PC-9 (cell line): ENCODE measurements around the gene DOCK11. TPM values are rescaled to one million over a fixed set of nuclear protein-coding genes. Genes with fewer than 3 reads are reported as not detected.

Experiments used
- BruUV-seq: library from RNA; stranded (reverse); fragments of 400-500 nt; replicated peaks from 2 replicates; lab custom pipeline; 2021; lab: Mats Ljungman, UMichigan
- CTCF ChIA-PET: fragments of 300-600 bp; sonication (Branson Sonifier 250); formaldehyde crosslinking; loops from one replicate; lab custom pipeline; 2022; ENCODE audit warnings: antibody characterized with exemption; lab: Charles Lee
- POLR2A ChIA-PET: fragments of 300-600 bp; sonication (Branson Sonifier 250); formaldehyde crosslinking; loops from one replicate; lab custom pipeline; 2022; ENCODE audit warnings: antibody characterized with exemption; ENCODE audit not compliant: unreplicated experiment; lab: Charles Lee
- DNase-seq, 2 experiments: peaks; one replicate each; pipeline versions ENCODE4 v3.0.0 to v3.0.0-alpha.2; 2015 to 2022; ENCODE audit warnings: mixed read lengths in 1 of 2
- H2AFZ ChIP-seq: fragments of 200-600 bp; sonication (generic); 2 replicates; pipeline ENCODE4 v1.8.1; 2017; ENCODE audit warnings: antibody characterized with exemption
- H3F3A ChIP-seq: fragments of 200-600 bp; sonication (generic); 2 replicates; pipeline ENCODE4 v1.8.1; 2017; ENCODE audit warnings: antibody characterized with exemption, mild to moderate bottlenecking, low read depth; ENCODE audit not compliant: insufficient read depth
- H3K27ac ChIP-seq: fragments of 200-600 bp; sonication (generic); 2 replicates; pipeline ENCODE4 v1.6.1; 2016; ENCODE audit warnings: mixed run types
- H3K27me3 ChIP-seq: fragments of 200-600 bp; sonication (generic); 2 replicates; pipeline ENCODE4 v1.6.1; 2016; ENCODE audit warnings: low read depth, mixed run types; ENCODE audit not compliant: insufficient read depth
- H3K36me3 ChIP-seq: fragments of 200-600 bp; sonication (generic); 2 replicates; pipeline ENCODE4 v1.6.1; 2016; ENCODE audit warnings: low read depth, mixed run types
- H3K4me1 ChIP-seq: fragments of 200-600 bp; sonication (generic); replicated peaks from 2 replicates; pipeline ENCODE4 v1.6.1; 2016; ENCODE audit warnings: mixed run types; ENCODE audit not compliant: insufficient read depth
- H3K4me2 ChIP-seq: fragments of 200-600 bp; sonication (generic); 2 replicates; pipeline ENCODE4 v1.6.1; 2017; ENCODE audit warnings: mixed run types
- H3K4me3 ChIP-seq: fragments of 200-600 bp; sonication (generic); 2 replicates; pipeline ENCODE4 v1.6.1; 2016; ENCODE audit warnings: mixed run types
- H3K79me2 ChIP-seq: fragments of 200-600 bp; sonication (generic); 2 replicates; pipeline ENCODE4 v1.6.1; 2017; ENCODE audit warnings: low read depth, mixed run types
- H3K9me2 ChIP-seq: fragments of 200-600 bp; sonication (generic); 2 replicates; pipeline ENCODE4 v1.8.1; 2017; ENCODE audit warnings: mild to moderate bottlenecking; ENCODE audit not compliant: insufficient read depth
- H3K9me3 ChIP-seq: fragments of 200-600 bp; sonication (generic); 2 replicates; pipeline ENCODE4 v1.8.1; 2016; ENCODE audit warnings: low read depth; ENCODE audit not compliant: insufficient read depth
- H4K20me1 ChIP-seq: fragments of 200-600 bp; sonication (generic); 2 replicates; pipeline ENCODE4 v1.8.1; 2017; ENCODE audit not compliant: insufficient read depth
- EZH2 ChIP-seq: fragments of 200-600 bp; sonication (generic); IDR thresholded peaks from 2 replicates; pipeline ENCODE4 v1.8.0; 2017; ENCODE audit warnings: antibody characterized with exemption, low read depth
- intact Hi-C: fragments of 100-400 bp; cut with micrococcal nuclease; formaldehyde crosslinking; loops from one replicate; pipeline ENCODE4 v1.10.0; 2022; ENCODE audit not compliant: unreplicated experiment
- total RNA-seq: library from RNA; stranded (reverse); gene quantifications from 2 replicates; pipeline ENCODE4 v1.2.3, GENCODE V29; 2021
- TF ChIP-seq, protein P1 (sequence below): fragments of 200-600 bp; sonication (generic); conservative IDR thresholded peaks from 2 replicates; pipeline ENCODE4 v1.6.1; 2017; ENCODE audit warnings: mixed run types, antibody characterized with exemption, mild to moderate bottlenecking, moderate library complexity

The DOCK11 gene
- total RNA-seq, 1 experiment from 2014 or later: 9.0 TPM

DNA sequence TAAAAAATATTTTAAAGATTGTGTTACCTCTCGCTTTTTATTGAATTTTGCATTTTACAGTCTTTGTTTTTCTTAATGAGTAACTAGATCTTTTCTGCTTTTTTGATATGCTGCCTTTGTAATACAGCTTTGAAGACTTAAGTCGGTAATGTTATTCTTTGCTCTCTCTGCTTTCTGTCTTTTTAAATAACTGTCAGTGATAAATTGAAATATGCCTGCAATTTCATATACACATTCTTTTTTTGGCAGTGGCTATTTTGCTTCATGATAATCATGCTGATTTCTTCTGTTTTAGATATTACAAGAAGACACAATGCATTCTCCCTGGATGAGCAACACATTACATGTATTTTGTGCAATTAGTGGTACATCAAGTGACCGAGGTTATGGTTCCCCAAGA, 189.8 kb downstream of the DOCK11 start:
- H3K27ac ChIP-seq: no peak overlapping the region
- H3K36me3 ChIP-seq: no peaks in the 10 kb centered on the region
- TF ChIP-seq EZH2: no peak
- TF ChIP-seq, protein P1, sequence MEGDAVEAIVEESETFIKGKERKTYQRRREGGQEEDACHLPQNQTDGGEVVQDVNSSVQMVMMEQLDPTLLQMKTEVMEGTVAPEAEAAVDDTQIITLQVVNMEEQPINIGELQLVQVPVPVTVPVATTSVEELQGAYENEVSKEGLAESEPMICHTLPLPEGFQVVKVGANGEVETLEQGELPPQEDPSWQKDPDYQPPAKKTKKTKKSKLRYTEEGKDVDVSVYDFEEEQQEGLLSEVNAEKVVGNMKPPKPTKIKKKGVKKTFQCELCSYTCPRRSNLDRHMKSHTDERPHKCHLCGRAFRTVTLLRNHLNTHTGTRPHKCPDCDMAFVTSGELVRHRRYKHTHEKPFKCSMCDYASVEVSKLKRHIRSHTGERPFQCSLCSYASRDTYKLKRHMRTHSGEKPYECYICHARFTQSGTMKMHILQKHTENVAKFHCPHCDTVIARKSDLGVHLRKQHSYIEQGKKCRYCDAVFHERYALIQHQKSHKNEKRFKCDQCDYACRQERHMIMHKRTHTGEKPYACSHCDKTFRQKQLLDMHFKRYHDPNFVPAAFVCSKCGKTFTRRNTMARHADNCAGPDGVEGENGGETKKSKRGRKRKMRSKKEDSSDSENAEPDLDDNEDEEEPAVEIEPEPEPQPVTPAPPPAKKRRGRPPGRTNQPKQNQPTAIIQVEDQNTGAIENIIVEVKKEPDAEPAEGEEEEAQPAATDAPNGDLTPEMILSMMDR: no peak
- CTCF ChIA-PET: no interaction called here
- no peaks in the 10 kb centered on the region; the same call in 1 of the 2 replicates for H3K9me2 ChIP-seq
- no peaks in the 10 kb centered on the region for H3F3A ChIP-seq
- H3K4me2 ChIP-seq: no peak overlapping the region
- DNase-seq: no peak
- no peak overlapping the region for H3K4me3 ChIP-seq
- H2AFZ ChIP-seq: no peak overlapping the region
- no peaks in the 10 kb centered on the region for H3K9me3 ChIP-seq
- intact Hi-C loops: no loop called here
- H3K4me1 ChIP-seq: no peaks in the 10 kb centered on the region
- H4K20me1 ChIP-seq: no peaks in the 10 kb centered on the region
- no peaks in the 10 kb centered on the region for H3K27me3 ChIP-seq
- POLR2A ChIA-PET: no interaction called here
- BruUV-seq: no TSS peak
- no peaks in the 10 kb centered on the region for H3K79me2 ChIP-seq

DNA sequence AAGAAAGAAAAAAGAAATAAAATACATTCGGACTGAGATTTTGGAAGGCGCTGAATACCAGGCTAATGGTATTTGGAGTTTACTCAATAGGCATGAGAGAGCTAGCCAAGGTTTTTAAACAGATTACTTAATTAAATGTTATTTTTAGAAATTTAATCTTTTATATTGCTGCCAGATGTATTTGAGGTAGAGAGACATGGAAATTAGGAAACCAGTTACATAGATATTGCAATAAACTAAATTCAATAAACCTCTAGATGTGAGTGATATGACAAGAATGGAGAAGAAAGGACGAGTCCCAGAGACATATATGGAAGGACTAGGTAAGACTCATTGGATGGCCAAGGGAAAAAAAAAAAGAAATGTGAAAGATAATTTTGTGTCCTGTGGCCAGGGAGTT, 193.3 kb downstream of the DOCK11 start:
- no peaks in the 10 kb centered on the region for H4K20me1 ChIP-seq
- H3K27me3 ChIP-seq: no peaks in the 10 kb centered on the region
- ChIA-PET POLR2A (no interaction called here), CTCF (no interaction called here)
- H3K79me2 ChIP-seq: no peaks in the 10 kb centered on the region
- H2AFZ ChIP-seq: no peak overlapping the region
- H3F3A ChIP-seq: no peaks in the 10 kb centered on the region
- TF ChIP-seq EZH2: no peak
- TF ChIP-seq, protein P1: no peak
- intact Hi-C loops: no loop called here
- no TSS peak for BruUV-seq
- no peaks in the 10 kb centered on the region for H3K36me3 ChIP-seq
- DNase-seq: no peak
- H3K9me3 ChIP-seq: no peaks in the 10 kb centered on the region
- H3K4me1 ChIP-seq: no peaks in the 10 kb centered on the region
- H3K9me2 ChIP-seq: no peaks in the 10 kb centered on the region; the same call in 1 of the 2 replicates
- no peak overlapping the region for H3K27ac ChIP-seq
- H3K4me2 ChIP-seq: no peak overlapping the region
- no peak overlapping the region for H3K4me3 ChIP-seq

DNA sequence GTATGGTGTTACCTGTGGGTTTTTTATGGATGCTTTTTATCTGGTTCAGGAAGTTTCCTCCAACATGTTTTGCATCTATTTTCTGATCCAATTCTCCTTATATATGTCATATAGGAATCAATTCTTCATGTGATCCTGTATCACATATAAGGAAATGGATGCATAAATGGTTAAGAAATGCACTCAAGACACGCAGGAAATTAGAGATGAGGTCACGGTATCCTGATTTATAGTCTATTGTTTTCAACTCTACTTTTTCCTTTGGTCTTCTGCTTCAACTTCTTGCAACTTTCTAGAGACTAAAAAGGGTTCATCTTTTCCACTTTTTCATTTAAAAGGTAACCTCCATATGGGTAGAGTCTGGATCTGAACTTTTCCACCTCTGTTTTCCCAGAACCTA, 198.2 kb downstream of the DOCK11 start:
- no peak overlapping the region for H3K27ac ChIP-seq
- no peak overlapping the region for H2AFZ ChIP-seq
- CTCF ChIA-PET: interaction anchor here (0.6 kb wide), 1 partner anchor 1325 kb away, joined by 5 read pairs; no protein-coding TSS in a partner anchor

More for the DNA sequence above, 198.2 kb downstream of the DOCK11 start:
- Histone ChIP-seq H3K36me3 (no peaks in the 10 kb centered on the region), H3K9me2 (no peaks in the 10 kb centered on the region; the same call in 1 of the 2 replicates), H3K4me3 (no peak overlapping the region), H3K9me3 (no peaks in the 10 kb centered on the region), H3K79me2 (no peaks in the 10 kb centered on the region), H3K4me1 (no peaks in the 10 kb centered on the region), H3K27me3 (no peaks in the 10 kb centered on the region), H4K20me1 (no peaks in the 10 kb centered on the region), H3K4me2 (no peak overlapping the region), H3F3A (no peaks in the 10 kb centered on the region)
- intact Hi-C loops: no loop called here
- TF ChIP-seq, protein P1: no peak
- TF ChIP-seq EZH2: no peak
- no peak for DNase-seq
- POLR2A ChIA-PET: no interaction called here
- BruUV-seq: no TSS peak
